Adrenal gland (tissue), 12 donors: ENCODE results near the gene DYSF. TPM values are rescaled to one million over a fixed set of nuclear protein-coding genes. Genes with fewer than 3 reads are reported as not detected.

Experiments
- DNase-seq, 7 donors: peaks; one replicate each; pipeline ENCODE4 v3.0.0-alpha.2; 2019 to 2020
- H3K27ac ChIP-seq, 5 donors: fragments of 200-600 bp; sonication (generic) in 4 of 5; 1 replicate in 3 of 5; 2 replicates in 2 of 5; pipeline versions ENCODE4 v1.5.1 to v1.8.0; 2016 to 2020; ENCODE audit warnings: mild to moderate bottlenecking in 1 of 5
- H3K27me3 ChIP-seq: fragments of 200-600 bp; 2 replicates; pipeline ENCODE4 v1.8.0; 2021
- H3K36me3 ChIP-seq, 2 donors: fragments of 200-600 bp; replicated peaks in 1 of 2; 1 replicate in 1 of 2; 2 replicates in 1 of 2; pipeline versions ENCODE4 v1.5.1 to v1.8.0; 2018 to 2022
- H3K4me1 ChIP-seq, 2 donors: fragments of 200-600 bp; replicated peaks in 1 of 2; 1 replicate in 1 of 2; 2 replicates in 1 of 2; pipeline versions ENCODE4 v1.5.1 to v1.8.0; 2018 to 2021
- H3K4me3 ChIP-seq, 4 donors: fragments of 200-600 bp; sonication (generic) in 3 of 4; one replicate each; pipeline ENCODE4 v1.5.1; 2016 to 2018
- H3K9me3 ChIP-seq, 3 donors: fragments of 200-600 bp; sonication (generic) in 1 of 3; replicated peaks in 1 of 3; 1 replicate in 2 of 3; 2 replicates in 1 of 3; pipeline versions ENCODE4 v1.5.1 to v1.8.0; 2016 to 2021
- POLR2A ChIP-seq, 2 donors: fragments of 450-650 bp; IDR thresholded peaks; one replicate each; pipeline ENCODE4 v1.6.1; 2017; ENCODE audit warnings: antibody characterized with exemption in 2 of 2, mild to moderate bottlenecking in 2 of 2, moderate library complexity in 1 of 2
- WGBS, 4 donors: extraction: QIAGEN DNeasy Blood & Tissue Kit in 2 of 4; methylation state at CpG; one replicate each; pipeline versions ENCODE4 v1.1.5 to v1.1.7; 2013 to 2017; 5-methylcytosine and 5-hydroxymethylcytosine counted together
- intact Hi-C, 2 donors: fragments of 100-400 bp; cut with DNase I; formaldehyde crosslinking; loops; one replicate each; pipeline versions ENCODE4 v1.14.1 to v1.15.0; 2022 to 2023
- polyA plus RNA-seq, 3 donors: library from polyadenylated mRNA; stranded (reverse); fragments of 200-250 nt in 2 of 3; fragments of 350-450 nt in 1 of 3; fragmentation: Illumina TruSeq in 1 of 3; extraction: RNeasy Lipid Tissue Mini Kit (QIAGEN cat#74804) in 1 of 3; gene quantifications; one replicate each; pipeline ENCODE4 v1.2.3, GENCODE V29; 2013 to 2014
- total RNA-seq, 9 donors: library from RNA; depleted of rRNA in 4 of 9; stranded (reverse); fragments of >200 nt in 4 of 9; fragments of 120-200 nt in 1 of 9; fragmentation: NEBNext Ultra II Directional in 1 of 9; extraction: Animal tissue kit (Norgen Biotek cat#: 25700) in 1 of 9; gene quantifications; one replicate each; pipeline versions ENCODE4 v1.1.0 to v1.2.4, GENCODE V29; 2013 to 2023
- TF ChIP-seq, protein P1 (sequence below), 6 experiments: fragments of 450-650 bp in 4 of 6; fragments of 200-600 bp in 2 of 6; sonication (generic) in 1 of 6; IDR thresholded peaks; 1 replicate in 5 of 6; 2 replicates in 1 of 6; pipeline versions ENCODE4 v1.5.1 to v1.8.0; 2016 to 2021; ENCODE audit warnings: antibody characterized with exemption in 6 of 6, mild to moderate bottlenecking in 2 of 6, moderate library complexity in 1 of 6
- donor health status: healthy with polysubstance abuse.
- donor health status: Bipolar disorder and iron deficiency.
- donor health status: DM: yes; HTN: yes; CAD: no.
- donor health status: DM: no; HTN: no; CAD: no.
- donor health status: DM: no; HTN: no; CAD: no.
- donor health status: DM: yes; HTN: yes; CAD: no.

Gene DYSF
- total and polyA plus RNA-seq, 12 donors = 3.2 to 22.4 (median 15.3) TPM

GRCh38 chr2:71546275-71546638 is 92.9 kb downstream of the DYSF start:
- DNase-seq = no peak
- intact Hi-C loops = loop anchor here (5.0 kb wide), 4 partner anchors 251 to 1201 kb away; partner anchors contain the start of gene CYP26B1 (in 1 of the 2)

GRCh38 chr2:71546777-71547281 is 93.5 kb downstream of the DYSF start:
- intact Hi-C loops = loop anchor here (5.0 kb wide), 4 partner anchors 250 to 1200 kb away; partner anchors contain the start of gene CYP26B1 (in 1 of the 2)
- H3K4me1 ChIP-seq = peaks cover 0 to 5% of the 10 kb centered on the region in 2 donors
- 85 to 96% (median 94%) methylated on average over 6 to 14 of the region's 14 CpGs for WGBS, 4 donors
- no peak overlapping the region for H3K4me3 ChIP-seq
- peaks cover 5% of the 10 kb centered on the region for H3K27me3 ChIP-seq
- TF ChIP-seq, protein P1, sequence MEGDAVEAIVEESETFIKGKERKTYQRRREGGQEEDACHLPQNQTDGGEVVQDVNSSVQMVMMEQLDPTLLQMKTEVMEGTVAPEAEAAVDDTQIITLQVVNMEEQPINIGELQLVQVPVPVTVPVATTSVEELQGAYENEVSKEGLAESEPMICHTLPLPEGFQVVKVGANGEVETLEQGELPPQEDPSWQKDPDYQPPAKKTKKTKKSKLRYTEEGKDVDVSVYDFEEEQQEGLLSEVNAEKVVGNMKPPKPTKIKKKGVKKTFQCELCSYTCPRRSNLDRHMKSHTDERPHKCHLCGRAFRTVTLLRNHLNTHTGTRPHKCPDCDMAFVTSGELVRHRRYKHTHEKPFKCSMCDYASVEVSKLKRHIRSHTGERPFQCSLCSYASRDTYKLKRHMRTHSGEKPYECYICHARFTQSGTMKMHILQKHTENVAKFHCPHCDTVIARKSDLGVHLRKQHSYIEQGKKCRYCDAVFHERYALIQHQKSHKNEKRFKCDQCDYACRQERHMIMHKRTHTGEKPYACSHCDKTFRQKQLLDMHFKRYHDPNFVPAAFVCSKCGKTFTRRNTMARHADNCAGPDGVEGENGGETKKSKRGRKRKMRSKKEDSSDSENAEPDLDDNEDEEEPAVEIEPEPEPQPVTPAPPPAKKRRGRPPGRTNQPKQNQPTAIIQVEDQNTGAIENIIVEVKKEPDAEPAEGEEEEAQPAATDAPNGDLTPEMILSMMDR (IDR thresholded peaks at IDR 0.05) = no peak
- no peak for TF ChIP-seq POLR2A (IDR thresholded peaks at IDR 0.05)
- no peaks in the 10 kb centered on the region for H3K36me3 ChIP-seq
- H3K27ac ChIP-seq = no peak overlapping the region
- H3K9me3 ChIP-seq = no peaks in the 10 kb centered on the region
- DNase-seq = no peak

More at GRCh38 chr2:71546275-71546638, 92.9 kb downstream of the DYSF start:
- no peak overlapping the region for H3K27ac ChIP-seq
- H3K4me1 ChIP-seq = peaks cover 0 to 5% of the 10 kb centered on the region in 2 donors
- peaks cover 5% of the 10 kb centered on the region for H3K27me3 ChIP-seq
- no peaks in the 10 kb centered on the region for H3K36me3 ChIP-seq
- no peak overlapping the region for H3K4me3 ChIP-seq
- TF ChIP-seq, protein P1 (IDR thresholded peaks at IDR 0.05) = no peak
- TF ChIP-seq POLR2A (IDR thresholded peaks at IDR 0.05) = no peak
- no peaks in the 10 kb centered on the region for H3K9me3 ChIP-seq
- WGBS, 4 donors = 54 to 86% (median 77%) methylated on average over 3 of the region's 3 CpGs

GRCh38 chr2:71547616-71548285 is 94.4 kb downstream of the DYSF start:
- peaks cover 0 to 5% of the 10 kb centered on the region in 2 donors for H3K4me1 ChIP-seq
- H3K36me3 ChIP-seq = no peaks in the 10 kb centered on the region
- DNase-seq = no peak
- WGBS, 4 donors = 64 to 69% (median 67%) methylated on average over 12 to 13 of the region's 13 CpGs
- H3K4me3 ChIP-seq = no peak overlapping the region
- H3K27me3 ChIP-seq = peaks cover 5% of the 10 kb centered on the region
- H3K27ac ChIP-seq = no peak overlapping the region
- TF ChIP-seq, protein P1 (IDR thresholded peaks at IDR 0.05) = no peak
- no peak for TF ChIP-seq POLR2A (IDR thresholded peaks at IDR 0.05)
- no peaks in the 10 kb centered on the region for H3K9me3 ChIP-seq
- intact Hi-C loops = loop anchor here (2.0 to 5.0 kb wide), 5 partner anchors 249 to 1200 kb away; partner anchors contain the start of gene CYP26B1 (in 1 of the 2)

GRCh38 chr2:71548646-71549425 is 95.5 kb downstream of the DYSF start:
- no peak overlapping the region for H3K4me3 ChIP-seq
- peaks cover 0 to 5% of the 10 kb centered on the region in 2 donors for H3K4me1 ChIP-seq
- no peak overlapping the region for H3K27ac ChIP-seq
- H3K36me3 ChIP-seq = no peaks in the 10 kb centered on the region
- peaks cover 5% of the 10 kb centered on the region for H3K27me3 ChIP-seq
- 54 to 71% (median 59%) methylated on average over 14 to 21 of the region's 21 CpGs for WGBS, 4 donors
- H3K9me3 ChIP-seq = no peaks in the 10 kb centered on the region
- peak; percentile 65 to 89 (median 81) for DNase-seq
- intact Hi-C loops = loop anchor here (2.0 to 5.0 kb wide), 5 partner anchors 248 to 1198 kb away; partner anchors contain the start of gene CYP26B1 (in 1 of the 2)
- no peak for TF ChIP-seq POLR2A (IDR thresholded peaks at IDR 0.05)
- TF ChIP-seq, protein P1 (IDR thresholded peaks at IDR 0.05) = peak; percentile 81 to 94 (median 91)
